Measurements from ENCODE around the gene PNMA6E.

PNMA6E gene

DNA sequence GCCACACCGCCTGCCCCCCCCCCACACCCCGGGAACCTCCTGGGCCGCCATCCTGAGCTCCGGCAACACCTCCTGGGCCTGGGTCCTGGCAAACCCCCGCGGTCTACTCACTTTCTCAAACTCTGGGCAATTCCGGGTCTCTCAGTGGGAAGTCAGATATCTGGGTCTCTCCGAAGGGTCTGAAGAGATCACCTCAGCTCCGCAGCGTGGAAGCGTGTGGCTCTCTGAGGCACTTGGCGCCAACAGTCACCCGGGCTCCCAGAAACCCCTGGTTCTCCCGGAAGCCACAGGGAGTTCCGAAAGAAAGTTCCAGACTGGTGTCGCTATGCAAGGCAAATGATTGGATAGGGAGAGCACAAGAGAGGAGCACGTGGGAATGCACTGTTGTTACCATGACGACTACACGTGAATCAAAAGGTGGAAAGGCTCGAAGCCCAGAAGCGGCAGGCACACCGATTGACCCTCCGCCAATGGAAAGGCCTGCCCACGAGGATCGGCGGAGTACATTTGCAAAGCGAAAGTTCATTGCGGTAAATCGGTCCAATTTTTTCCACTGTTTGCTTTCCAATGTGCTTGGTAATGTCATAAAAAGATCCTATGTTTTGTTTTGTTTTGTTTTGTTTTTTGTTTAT, at the start of gene PNMA6E:
Gene PNMA6E, minus strand, starts transcription at position 218 of the 632 bp plus-strand sequence. CDS start 2,501 bp downstream, outside the sequence.
- no peak for DNase-seq (ENCODE audit: low read depth)
- TF ChIP-seq, protein P1, sequence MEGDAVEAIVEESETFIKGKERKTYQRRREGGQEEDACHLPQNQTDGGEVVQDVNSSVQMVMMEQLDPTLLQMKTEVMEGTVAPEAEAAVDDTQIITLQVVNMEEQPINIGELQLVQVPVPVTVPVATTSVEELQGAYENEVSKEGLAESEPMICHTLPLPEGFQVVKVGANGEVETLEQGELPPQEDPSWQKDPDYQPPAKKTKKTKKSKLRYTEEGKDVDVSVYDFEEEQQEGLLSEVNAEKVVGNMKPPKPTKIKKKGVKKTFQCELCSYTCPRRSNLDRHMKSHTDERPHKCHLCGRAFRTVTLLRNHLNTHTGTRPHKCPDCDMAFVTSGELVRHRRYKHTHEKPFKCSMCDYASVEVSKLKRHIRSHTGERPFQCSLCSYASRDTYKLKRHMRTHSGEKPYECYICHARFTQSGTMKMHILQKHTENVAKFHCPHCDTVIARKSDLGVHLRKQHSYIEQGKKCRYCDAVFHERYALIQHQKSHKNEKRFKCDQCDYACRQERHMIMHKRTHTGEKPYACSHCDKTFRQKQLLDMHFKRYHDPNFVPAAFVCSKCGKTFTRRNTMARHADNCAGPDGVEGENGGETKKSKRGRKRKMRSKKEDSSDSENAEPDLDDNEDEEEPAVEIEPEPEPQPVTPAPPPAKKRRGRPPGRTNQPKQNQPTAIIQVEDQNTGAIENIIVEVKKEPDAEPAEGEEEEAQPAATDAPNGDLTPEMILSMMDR (IDR thresholded peaks at IDR 0.05; ENCODE audit: low read length, missing control alignments) = no peak
- no peak within 1 kb of the TSS for H3K4me3 ChIP-seq (replicated peaks; ENCODE audit: low read depth, low read length)

- TF ChIP-seq, protein P1 (IDR thresholded peaks at IDR 0.05; ENCODE audit: low read length, missing control alignments) = no peak
- DNase-seq (ENCODE audit: low read depth) = no peak
- no peak overlapping the region for H3K4me3 ChIP-seq (replicated peaks; ENCODE audit: low read depth, low read length)
Observed at GRCh38 chrX:153450949-153451277, 49.8 kb upstream of the PNMA6E start.

DNA sequence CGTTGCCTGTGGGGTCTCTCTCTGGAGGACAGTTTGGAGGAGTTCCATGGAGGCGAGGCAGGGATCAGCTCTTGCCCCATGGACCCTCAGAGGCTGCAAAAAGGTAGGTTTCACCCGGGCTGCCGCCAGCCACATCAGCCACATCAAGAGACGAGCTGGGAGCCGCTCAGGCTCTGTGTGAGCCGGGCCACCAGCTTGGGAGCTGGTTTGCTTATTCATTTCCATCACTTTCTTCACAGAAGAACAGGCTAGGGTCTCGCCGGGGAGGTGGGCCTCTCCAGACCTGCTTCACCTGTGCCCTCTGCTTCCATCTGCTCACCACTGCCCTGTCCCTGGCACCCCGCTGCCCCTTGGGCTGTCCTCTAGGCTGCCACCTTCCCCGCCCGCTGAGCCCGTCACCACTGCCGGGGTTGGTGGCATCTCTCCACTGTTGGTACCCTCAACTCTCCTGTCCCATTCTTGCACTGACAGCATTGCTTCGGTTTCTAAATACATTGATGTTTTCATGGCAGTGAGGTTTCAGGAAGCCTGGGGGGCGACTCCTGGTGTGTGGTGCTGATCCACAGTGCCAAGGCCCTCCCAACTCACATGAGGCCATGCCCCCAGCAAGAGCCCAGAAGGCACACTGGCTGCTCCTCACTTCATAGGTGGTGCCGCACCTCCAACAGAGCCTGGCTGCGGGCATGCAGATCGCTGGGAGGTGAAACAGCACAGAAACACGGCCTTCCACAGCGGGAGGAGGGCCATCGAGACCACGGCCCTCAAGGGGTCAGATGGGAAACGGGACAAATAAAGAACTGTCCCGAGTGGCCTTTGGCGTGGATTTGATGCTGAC, 49.2 kb upstream of the PNMA6E start:
- TF ChIP-seq, protein P1 (IDR thresholded peaks at IDR 0.05; ENCODE audit: low read length, missing control alignments) = no peak
- no peak for DNase-seq (ENCODE audit: low read depth)
- H3K4me3 ChIP-seq (replicated peaks; ENCODE audit: low read depth, low read length) = no peak overlapping the region

DNA sequence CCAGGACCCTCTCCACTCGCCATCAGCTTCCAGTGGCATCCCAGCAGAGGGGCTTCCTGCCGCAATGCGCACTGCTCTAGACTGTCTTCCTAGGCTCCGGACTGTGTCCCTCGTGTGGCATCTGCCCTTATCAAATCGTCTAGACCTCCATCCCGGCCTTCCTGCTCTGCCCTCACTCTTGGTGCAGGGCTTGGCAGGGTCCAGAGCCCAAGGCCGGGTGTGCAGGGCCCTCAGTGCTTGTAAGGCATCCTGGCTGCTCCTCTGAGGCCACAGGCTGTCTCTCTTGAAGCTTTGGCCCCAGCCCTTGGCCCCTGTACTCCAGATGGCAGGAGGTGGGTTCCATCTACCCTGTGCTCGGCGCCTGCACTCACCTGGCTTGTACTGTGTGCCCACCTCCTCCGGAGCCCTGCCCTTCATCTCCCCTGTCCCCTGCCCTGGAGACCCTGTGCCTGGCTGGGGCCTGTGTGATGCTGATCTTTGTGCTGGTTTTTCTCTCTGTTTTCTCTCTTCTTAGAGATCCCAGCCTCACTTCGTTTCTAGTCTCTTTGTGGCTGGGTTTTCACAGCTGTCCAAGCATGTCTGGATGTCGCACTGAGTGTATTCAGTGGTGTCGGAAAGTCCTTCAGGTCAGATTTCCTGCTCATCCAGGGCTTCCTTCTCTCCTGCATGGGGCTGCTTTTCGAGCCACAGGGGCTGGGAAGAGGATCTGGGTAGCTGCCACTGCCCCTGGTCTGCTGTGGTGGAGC, 48.4 kb upstream of the PNMA6E start:
- H3K4me3 ChIP-seq (replicated peaks; ENCODE audit: low read depth, low read length) = no peak overlapping the region
- DNase-seq (ENCODE audit: low read depth) = no peak
- TF ChIP-seq, protein P1 (IDR thresholded peaks at IDR 0.05; ENCODE audit: low read length, missing control alignments) = no peak

DNA sequence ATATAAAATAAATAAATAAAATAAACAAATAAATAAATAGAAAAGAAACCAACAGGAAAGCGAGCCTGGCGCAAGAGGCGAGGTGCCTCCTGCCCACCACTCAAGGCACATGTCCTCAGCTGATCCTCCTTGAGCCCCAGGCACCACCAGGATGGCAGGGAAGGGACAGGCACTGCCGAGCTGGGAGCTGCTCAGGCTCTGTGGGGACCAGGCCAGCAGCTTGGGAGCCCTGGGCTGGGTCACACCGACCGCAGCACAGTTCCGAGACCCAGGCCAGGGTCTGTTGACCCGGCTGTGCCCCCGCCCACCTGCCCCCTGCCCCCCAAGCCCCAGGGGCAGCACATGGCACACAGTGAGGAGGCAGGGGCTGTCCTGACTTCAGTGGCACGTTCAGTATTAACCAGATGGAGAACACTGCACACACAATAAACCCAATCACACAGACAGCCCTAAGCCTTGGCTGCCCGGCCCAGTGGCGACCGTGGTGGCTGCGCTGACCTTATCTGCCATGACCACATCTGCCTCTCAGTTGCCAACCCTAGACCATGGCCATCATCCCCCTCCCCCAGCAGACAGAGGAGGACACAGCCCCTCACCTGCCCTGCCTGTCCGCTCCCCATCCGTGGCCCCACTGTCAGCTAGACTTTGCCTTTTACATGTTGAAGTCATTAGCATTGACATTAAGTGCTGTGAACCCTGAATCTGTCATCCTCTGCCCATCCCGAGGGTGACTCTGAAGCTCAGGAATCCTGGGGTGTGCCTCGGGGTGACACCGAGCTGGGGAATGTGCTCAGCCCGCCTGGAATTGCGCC, 47.6 kb upstream of the PNMA6E start:
- no peak overlapping the region for H3K4me3 ChIP-seq (replicated peaks; ENCODE audit: low read depth, low read length)
- no peak for DNase-seq (ENCODE audit: low read depth)
- TF ChIP-seq, protein P1 (IDR thresholded peaks at IDR 0.05; ENCODE audit: low read length, missing control alignments) = no peak

DNA sequence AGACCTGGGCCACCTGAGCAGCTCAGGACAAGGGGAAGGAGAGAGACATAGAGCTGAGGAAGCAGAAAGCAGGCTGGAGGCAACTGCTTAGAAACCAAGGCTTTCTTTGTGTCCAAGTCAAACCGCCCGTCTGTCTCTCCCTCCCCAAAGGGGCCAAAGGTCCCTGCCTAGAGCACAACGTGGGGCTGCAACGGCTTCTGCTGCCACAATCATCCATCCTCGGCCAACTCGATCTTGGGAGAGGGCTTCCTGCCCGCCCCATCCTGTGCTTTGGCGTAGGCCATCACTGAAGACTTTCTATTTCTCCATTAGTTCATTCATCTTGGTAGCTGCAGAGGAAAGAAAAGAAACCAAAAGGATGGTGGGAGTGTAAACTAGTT, 46.4 kb upstream of the PNMA6E start:
- H3K4me3 ChIP-seq (replicated peaks; ENCODE audit: low read depth, low read length) = no peak overlapping the region
- TF ChIP-seq, protein P1 (IDR thresholded peaks at IDR 0.05; ENCODE audit: low read length, missing control alignments) = no peak
- DNase-seq (ENCODE audit: low read depth) = no peak
